H1 (cell line): ENCODE measurements around the gene SSB.

Experiments used
- CEBPB ChIP-seq: IDR thresholded peaks from 2 replicates; pipeline ENCODE4 v1.6.1; 2012; ENCODE audit warnings: low read depth, low read length
- CHD1 ChIP-seq: IDR thresholded peaks from 2 replicates; pipeline ENCODE4 v1.6.1; 2012; ENCODE audit warnings: low read depth, low read length, improper control_type of control experiment
- EP300 ChIP-seq, 2 experiments: IDR thresholded peaks; 1 replicate in 1 of 2; 2 replicates in 1 of 2; pipeline ENCODE4 v1.6.1; 2011 to 2012; ENCODE audit warnings: low read depth in 2 of 2, low read length in 2 of 2, mild to moderate bottlenecking in 2 of 2, borderline replicate concordance in 1 of 2, inconsistent platforms in 1 of 2, moderate library complexity in 1 of 2
- RXRA ChIP-seq: IDR thresholded peaks from 2 replicates; pipeline ENCODE4 v1.6.1; 2011; ENCODE audit warnings: low read depth, mild to moderate bottlenecking, low read length, moderate library complexity; ENCODE audit not compliant: insufficient read depth
- TF ChIP-seq, protein P1 (sequence below): IDR thresholded peaks from 2 replicates; pipeline ENCODE4 v1.6.1; 2011; ENCODE audit warnings: low read length, improper control_type of control experiment
- TF ChIP-seq, protein P2 (sequence below), 3 experiments: IDR thresholded peaks; 1 replicate in 2 of 3; 2 replicates in 1 of 3; pipeline versions ENCODE4 v1.5.1 to v1.6.1; 2011; ENCODE audit warnings: low read length in 3 of 3, mild to moderate bottlenecking in 3 of 3, inconsistent platforms in 2 of 3, low read depth in 1 of 3, moderate library complexity in 1 of 3; ENCODE audit not compliant: insufficient read depth in 1 of 3; ENCODE audit errors: control extremely low read depth in 1 of 3

DNA sequence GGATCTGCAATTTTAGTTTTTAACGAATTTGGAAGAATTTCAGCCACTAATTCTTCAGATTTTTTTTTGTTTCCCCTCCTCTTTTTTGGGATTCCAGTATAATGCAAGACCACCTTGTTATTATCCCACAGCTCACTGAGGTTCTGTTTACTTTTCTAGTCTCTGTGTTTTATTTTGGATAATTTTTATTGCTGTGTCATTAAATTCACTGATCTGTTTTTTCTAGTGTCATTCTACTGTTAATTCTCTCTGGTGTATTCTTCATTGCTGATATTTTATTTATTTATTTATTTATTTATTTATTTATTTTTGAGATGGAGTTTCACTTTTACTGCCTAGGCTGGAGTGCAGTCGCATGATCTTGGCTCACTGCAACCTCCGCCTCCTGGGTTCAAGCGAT is 60.8 kb downstream of the SSB start:
- TF ChIP-seq EP300 (IDR thresholded peaks at IDR 0.05; ENCODE audit: borderline replicate concordance in 1 of 2, low read depth in 2 of 2, low read length in 2 of 2) (no peak), RXRA (no peak), CHD1 (no peak), CEBPB (no peak)
- TF ChIP-seq, protein P1, sequence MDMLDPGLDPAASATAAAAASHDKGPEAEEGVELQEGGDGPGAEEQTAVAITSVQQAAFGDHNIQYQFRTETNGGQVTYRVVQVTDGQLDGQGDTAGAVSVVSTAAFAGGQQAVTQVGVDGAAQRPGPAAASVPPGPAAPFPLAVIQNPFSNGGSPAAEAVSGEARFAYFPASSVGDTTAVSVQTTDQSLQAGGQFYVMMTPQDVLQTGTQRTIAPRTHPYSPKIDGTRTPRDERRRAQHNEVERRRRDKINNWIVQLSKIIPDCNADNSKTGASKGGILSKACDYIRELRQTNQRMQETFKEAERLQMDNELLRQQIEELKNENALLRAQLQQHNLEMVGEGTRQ = no peak
- TF ChIP-seq, protein P2, sequence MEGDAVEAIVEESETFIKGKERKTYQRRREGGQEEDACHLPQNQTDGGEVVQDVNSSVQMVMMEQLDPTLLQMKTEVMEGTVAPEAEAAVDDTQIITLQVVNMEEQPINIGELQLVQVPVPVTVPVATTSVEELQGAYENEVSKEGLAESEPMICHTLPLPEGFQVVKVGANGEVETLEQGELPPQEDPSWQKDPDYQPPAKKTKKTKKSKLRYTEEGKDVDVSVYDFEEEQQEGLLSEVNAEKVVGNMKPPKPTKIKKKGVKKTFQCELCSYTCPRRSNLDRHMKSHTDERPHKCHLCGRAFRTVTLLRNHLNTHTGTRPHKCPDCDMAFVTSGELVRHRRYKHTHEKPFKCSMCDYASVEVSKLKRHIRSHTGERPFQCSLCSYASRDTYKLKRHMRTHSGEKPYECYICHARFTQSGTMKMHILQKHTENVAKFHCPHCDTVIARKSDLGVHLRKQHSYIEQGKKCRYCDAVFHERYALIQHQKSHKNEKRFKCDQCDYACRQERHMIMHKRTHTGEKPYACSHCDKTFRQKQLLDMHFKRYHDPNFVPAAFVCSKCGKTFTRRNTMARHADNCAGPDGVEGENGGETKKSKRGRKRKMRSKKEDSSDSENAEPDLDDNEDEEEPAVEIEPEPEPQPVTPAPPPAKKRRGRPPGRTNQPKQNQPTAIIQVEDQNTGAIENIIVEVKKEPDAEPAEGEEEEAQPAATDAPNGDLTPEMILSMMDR (IDR thresholded peaks at IDR 0.05; ENCODE audit: control extremely low read depth in 1 of 3, insufficient read depth in 1 of 3, low read depth in 1 of 3, low read length in 3 of 3) = no peak
